Liver (tissue), 3 donors: ENCODE results near the gene SPDEF.

ENCODE experiments used
- EGR1 ChIP-seq, 2 donors: IDR thresholded peaks; 2 replicates each; pipeline ENCODE4 v1.6.1; 2016 to 2018; ENCODE audit warnings: antibody characterized with exemption in 2 of 2, low read depth in 2 of 2
- GABPA ChIP-seq, 2 donors: IDR thresholded peaks in 1 of 2; conservative IDR thresholded peaks in 1 of 2; 2 replicates each; pipeline ENCODE4 v1.6.1; 2016; ENCODE audit warnings: antibody characterized with exemption in 2 of 2, mild to moderate bottlenecking in 1 of 2, moderate library complexity in 1 of 2
- NR2F2 ChIP-seq: IDR thresholded peaks from 2 replicates; pipeline ENCODE4 v1.6.1; 2016; ENCODE audit warnings: antibody characterized with exemption
- RAD21 ChIP-seq, 2 donors: IDR thresholded peaks; 2 replicates each; pipeline ENCODE4 v1.6.1; 2016; ENCODE audit warnings: antibody characterized with exemption in 2 of 2, mild to moderate bottlenecking in 2 of 2
- RXRA ChIP-seq, 2 donors: IDR thresholded peaks; 2 replicates each; pipeline ENCODE4 v1.6.1; 2017 to 2018; ENCODE audit warnings: antibody characterized with exemption in 2 of 2, mild to moderate bottlenecking in 1 of 2
- SP1 ChIP-seq: IDR thresholded peaks from 2 replicates; pipeline ENCODE4 v1.6.1; 2018; ENCODE audit warnings: antibody characterized with exemption, mild to moderate bottlenecking
- TAF1 ChIP-seq: conservative IDR thresholded peaks from 2 replicates; pipeline ENCODE4 v1.6.1; 2016; ENCODE audit warnings: antibody characterized with exemption, mild to moderate bottlenecking
- YY1 ChIP-seq: IDR thresholded peaks from 2 replicates; pipeline ENCODE4 v1.6.1; 2016; ENCODE audit warnings: antibody characterized with exemption, mild to moderate bottlenecking
- TF ChIP-seq, protein P1 (sequence below): fragments of 150-350 bp; IDR thresholded peaks from 2 replicates; pipeline ENCODE4 v1.5.1; 2017; ENCODE audit warnings: improper control_type of control experiment, low read depth, low read length; ENCODE audit not compliant: missing input control
- donor health status: healthy.
- donor health status: healthy.

DNA sequence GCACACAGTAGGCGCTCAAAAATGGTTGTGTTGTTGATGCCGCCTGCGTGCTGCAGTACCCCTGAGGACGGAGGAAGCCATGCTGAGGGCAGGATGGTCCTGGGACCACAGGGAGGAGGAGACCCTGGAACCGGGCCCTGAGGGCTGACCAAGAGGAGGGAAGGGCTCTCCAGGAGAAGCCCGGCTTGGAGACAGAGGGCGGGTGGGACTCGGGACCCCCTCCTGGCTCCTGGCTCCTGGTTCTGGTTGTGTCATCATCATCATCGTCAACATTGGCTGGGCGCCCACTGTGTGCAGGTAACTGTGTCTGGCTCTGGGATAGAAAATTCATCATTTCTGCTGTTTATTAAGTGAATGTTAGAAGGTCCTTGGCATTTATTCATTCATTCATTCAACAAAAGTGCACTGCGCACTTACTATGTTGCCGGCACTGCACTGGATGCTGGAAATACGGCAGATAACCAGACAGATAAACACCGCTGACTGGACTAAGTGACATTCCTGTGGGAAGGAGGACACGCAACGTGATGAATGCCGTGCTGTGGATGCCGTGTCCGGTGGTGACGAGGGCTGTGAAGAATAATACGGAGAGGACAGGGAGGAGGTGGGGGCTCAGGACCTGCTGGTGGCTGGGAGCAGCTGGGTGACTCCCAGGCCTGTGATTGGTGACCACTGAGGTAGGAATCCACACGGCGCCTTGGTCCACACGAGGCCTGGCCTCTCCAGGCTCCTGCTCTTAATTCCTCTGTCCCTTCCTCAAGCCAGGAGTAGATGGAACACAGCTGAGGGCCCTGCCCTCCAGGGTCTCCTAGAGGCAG, 35.3 kb downstream of the SPDEF start:
- no peak for TF ChIP-seq RXRA (IDR thresholded peaks at IDR 0.05)
- no peak for TF ChIP-seq EGR1 (IDR thresholded peaks at IDR 0.05; ENCODE audit: low read depth in 2 of 2)
- TF ChIP-seq SP1, result no peak
- no peak for TF ChIP-seq YY1
- TF ChIP-seq RAD21 (IDR thresholded peaks at IDR 0.05), result no peak
- TF ChIP-seq, protein P1, sequence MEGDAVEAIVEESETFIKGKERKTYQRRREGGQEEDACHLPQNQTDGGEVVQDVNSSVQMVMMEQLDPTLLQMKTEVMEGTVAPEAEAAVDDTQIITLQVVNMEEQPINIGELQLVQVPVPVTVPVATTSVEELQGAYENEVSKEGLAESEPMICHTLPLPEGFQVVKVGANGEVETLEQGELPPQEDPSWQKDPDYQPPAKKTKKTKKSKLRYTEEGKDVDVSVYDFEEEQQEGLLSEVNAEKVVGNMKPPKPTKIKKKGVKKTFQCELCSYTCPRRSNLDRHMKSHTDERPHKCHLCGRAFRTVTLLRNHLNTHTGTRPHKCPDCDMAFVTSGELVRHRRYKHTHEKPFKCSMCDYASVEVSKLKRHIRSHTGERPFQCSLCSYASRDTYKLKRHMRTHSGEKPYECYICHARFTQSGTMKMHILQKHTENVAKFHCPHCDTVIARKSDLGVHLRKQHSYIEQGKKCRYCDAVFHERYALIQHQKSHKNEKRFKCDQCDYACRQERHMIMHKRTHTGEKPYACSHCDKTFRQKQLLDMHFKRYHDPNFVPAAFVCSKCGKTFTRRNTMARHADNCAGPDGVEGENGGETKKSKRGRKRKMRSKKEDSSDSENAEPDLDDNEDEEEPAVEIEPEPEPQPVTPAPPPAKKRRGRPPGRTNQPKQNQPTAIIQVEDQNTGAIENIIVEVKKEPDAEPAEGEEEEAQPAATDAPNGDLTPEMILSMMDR, result no peak
- no peak for TF ChIP-seq TAF1
- TF ChIP-seq NR2F2, result no peak
- no peak for TF ChIP-seq GABPA (IDR thresholded peaks at IDR 0.05 in 1 of 2, conservative IDR thresholded peaks at IDR 0.05 in 1 of 2)
